ENCODE results near the gene GSTO2.

The GSTO2 gene

GRCh38 chr10:104309980-104310978 is 41.3 kb downstream of the GSTO2 start:
- no peak for DNase-seq

- DNase-seq: no peak
These were observed 42.3 kb downstream of the GSTO2 start for GRCh38 chr10:104311184-104311720.

- DNase-seq: no peak
These were observed 45.9 kb downstream of the GSTO2 start for GRCh38 chr10:104314591-104315485.

GRCh38 chr10:104315486-104315921 is 46.5 kb downstream of the GSTO2 start:
- no peak for DNase-seq

GRCh38 chr10:104316321-104317099 is 47.5 kb downstream of the GSTO2 start:
- no peak for DNase-seq

GRCh38 chr10:104317269-104317710 is 48.3 kb downstream of the GSTO2 start:
- no peak for DNase-seq

- DNase-seq: no peak
These were observed 48.8 kb downstream of the GSTO2 start for GRCh38 chr10:104317726-104318299.

GRCh38 chr10:104318326-104318725 is 49.3 kb downstream of the GSTO2 start:
- DNase-seq: no peak

- no peak for DNase-seq
These were observed 50.1 kb downstream of the GSTO2 start for GRCh38 chr10:104318810-104319741.

GRCh38 chr10:104321226-104321625 is 52.2 kb downstream of the GSTO2 start:
- no peak for DNase-seq

- DNase-seq: no peak
These were observed 52.9 kb downstream of the GSTO2 start for GRCh38 chr10:104321725-104322415.

GRCh38 chr10:104322416-104322782 is 53.4 kb downstream of the GSTO2 start:
- DNase-seq: no peak

- DNase-seq: no peak
These were observed 54.1 kb downstream of the GSTO2 start for GRCh38 chr10:104323085-104323484.

GRCh38 chr10:104323760-104324201 is 54.8 kb downstream of the GSTO2 start:
- DNase-seq: no peak

- no peak for DNase-seq
These were observed 55.3 kb downstream of the GSTO2 start for GRCh38 chr10:104324221-104324686.

GRCh38 chr10:104324931-104325330 is 55.9 kb downstream of the GSTO2 start:
- DNase-seq: no peak

GRCh38 chr10:104325436-104326435 is 56.8 kb downstream of the GSTO2 start:
- no peak for DNase-seq

GRCh38 chr10:104326991-104327610 is 58.1 kb downstream of the GSTO2 start:
- DNase-seq: no peak

Data from activated gamma-delta T cell (primary cell).